NCI-H2227 treated with DMSO at 0.1 percent for 48 hours (cell line): Measurements from ENCODE around the gene LRBA.

Experiments used
- DNase-seq: peaks from one replicate; lab custom pipeline; 2025; lab: John Stamatoyannopoulos, UW

Gene LRBA

DNA sequence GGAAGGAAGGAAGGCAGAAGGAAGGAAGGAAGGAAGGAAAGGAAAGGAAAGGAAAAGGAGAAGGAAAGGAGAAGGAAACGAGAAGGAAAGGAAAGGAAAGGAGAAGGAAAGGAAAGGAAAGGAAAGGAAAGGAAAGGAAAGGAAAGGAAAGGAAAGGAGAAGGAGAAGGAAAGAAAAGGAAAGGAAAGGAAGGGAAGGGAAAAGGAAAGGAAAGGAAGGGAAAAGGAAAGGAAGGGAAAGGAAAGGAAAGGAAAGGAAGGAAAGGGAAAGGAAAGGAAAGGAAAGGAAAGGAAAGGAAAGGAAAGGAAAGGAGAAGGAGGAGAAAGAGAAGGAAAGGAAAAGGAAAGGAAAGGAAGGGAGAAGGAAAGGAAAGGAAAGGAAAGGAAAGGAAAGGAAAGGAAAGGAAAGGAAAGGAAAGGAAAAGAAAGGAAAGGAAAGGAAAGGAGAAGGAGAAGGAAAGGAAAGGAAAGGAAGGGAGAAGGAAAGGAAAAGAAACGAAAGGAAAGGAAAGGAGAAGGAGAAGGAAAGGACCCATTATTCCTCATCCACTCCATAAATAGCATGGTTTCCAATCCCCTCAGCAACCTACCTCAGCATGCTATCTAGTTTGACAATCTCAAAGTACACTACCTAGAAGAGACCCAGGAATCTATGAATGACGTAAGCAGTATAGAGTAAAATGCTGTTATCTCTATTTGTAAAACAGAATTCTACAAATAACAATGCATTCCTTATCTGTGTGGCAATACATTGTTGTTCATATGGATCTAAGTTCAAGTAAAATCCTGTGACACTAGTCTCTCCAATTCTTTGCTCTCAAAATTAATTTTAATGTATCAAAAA, 209.7 kb downstream of the LRBA start:
- no peak for DNase-seq

DNA sequence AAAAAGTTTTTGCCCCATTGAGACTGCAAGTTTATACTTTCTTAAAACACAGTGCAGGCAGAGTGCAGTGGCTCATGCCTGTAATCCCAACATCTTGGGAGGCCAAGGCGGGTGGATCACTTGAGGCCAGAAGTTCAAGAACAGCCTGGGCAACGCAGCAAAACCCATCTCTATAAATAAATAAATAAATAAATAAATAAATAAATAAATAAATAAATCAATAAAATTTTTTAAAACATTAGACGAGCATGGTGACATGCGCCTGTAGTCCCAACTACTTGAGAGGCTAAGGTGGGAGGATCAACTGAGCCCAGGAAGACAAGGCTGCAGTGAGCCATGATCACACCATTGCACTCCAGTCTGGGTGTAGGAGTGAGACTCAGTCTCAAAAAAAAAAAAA, 213.3 kb downstream of the LRBA start:
- no peak for DNase-seq

DNA sequence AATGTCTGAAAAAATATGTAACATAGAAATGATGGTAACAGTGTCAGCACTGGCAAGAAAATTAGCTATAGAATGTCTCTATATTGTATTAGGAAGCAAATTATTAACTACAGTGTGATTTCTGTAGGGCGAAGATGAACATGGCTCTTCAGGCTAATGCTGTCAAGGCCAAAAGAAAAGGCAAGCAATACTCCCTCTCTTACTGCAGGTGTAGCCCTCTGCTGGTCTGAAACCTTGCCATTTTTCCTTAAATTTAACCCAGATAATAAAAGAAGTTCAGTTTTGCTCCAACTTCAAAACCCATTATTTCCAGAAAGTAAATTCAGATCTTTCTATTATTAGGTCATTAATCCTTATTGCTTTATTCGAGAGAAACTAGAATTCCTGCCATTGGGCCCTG, 215.9 kb downstream of the LRBA start:
- DNase-seq, result no peak

DNA sequence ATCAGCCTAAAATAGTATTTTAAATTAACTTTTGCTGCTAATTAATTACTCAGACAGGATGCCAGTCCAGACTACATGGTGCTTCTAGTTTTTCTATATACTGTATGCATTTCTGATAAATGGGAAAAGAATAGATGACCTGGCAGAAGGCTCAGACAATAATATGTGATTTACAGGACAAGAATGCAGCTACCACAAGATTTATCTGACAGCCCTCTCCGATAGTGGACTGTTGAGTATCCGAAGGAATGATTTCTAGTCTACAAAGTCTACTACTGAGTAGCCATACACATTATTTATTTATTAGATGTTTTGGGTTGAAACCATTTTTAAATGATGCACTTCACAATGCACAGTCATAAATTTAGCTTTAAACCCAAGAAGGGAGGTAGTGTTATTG, 220.4 kb downstream of the LRBA start:
- DNase-seq, result no peak

DNA sequence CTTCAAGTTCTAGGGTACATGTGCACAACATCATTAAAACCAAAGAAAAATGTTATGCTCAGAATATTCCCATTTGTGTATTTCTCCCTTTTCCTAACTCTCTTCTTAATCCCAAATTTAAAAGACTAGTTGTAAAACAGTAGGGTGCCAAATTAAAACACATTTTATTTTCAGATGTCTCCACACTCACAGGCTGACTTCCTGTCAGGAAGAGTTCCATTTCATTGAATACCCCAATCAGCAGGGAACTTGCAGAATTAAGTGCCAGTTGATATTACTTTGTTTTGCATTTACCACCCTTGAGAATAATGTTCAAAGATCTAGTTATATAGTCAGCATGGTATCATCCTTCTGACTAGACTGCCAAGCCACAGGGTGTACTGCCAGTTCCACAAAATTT, 225.2 kb downstream of the LRBA start:
- DNase-seq, result no peak

DNA sequence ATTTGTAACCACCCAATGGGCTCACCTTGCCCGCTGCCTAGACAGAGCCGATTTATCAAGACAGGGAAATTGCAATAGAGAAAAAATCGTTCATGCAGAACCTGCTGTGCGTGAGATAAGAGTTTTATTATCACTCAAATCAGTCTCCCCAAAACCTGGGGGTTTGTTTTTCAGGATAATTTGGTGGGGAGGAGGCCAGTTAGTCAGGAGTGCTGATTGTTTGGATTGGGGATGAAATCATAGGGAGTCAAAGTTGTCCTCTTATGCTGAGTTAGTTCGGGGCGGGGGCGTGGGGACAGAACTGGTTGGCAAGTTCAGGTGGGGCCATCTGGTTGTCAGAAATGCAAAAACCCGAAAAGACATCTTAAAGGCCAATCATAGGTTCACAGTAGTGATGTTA, 230.1 kb downstream of the LRBA start:
- DNase-seq, result no peak

DNA sequence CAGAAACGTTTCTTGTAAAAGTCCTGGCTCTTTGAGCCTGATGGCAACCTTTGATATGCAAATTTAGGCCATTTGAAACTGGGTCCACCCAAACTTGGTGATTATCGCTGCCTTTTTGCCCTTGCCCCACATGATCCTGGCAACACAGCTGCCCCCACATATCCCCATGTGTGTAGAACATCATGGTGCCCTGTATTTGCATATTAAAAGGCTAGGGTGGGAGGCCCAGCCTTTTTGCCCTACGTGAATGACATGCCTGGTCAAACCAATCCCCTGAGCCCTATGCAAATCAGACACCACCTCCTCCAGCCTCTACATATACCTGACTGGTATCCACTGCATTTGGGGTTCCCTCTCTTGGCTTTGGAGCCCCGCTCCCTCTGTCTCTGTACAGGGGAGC, 230.8 kb downstream of the LRBA start:
- DNase-seq, result no peak

DNA sequence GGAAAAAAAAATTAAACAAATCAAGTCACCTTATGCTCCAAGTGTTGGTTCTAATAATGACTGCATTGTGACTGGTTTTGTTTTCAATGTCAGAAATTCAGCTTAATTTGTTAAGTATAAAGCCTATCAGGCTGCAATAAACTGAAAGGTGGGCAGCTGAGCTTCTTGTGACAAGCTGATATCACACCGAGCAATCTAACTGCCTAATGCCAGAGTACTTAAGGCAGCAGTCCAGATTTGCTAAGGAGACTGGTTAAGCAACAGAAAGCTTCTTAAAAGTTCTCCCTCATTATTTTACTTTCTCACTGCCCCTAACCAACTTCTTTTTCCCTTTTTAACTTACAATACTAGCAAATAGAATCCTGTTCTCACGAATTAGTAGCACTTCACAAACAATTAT, 232.2 kb downstream of the LRBA start:
- DNase-seq, result no peak

DNA sequence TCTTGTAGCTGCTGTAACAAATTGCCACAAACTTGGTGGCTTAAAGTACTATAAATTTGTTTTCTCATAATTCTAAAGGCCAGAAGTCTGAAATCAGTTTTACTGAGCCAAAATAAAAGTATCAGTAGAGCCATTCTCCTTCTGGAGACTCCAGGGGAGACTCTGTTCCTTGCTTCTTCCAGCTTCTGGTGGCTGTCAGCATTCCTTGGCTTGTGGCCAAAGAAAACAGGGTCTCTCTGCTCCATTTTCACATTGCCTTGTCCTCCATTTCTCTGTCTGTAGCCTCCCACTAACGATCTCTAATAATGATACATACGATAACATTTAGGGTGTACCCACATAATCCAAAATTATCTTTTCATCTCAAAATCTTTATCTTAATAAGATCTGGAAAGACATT, 232.8 kb downstream of the LRBA start:
- DNase-seq, result no peak

DNA sequence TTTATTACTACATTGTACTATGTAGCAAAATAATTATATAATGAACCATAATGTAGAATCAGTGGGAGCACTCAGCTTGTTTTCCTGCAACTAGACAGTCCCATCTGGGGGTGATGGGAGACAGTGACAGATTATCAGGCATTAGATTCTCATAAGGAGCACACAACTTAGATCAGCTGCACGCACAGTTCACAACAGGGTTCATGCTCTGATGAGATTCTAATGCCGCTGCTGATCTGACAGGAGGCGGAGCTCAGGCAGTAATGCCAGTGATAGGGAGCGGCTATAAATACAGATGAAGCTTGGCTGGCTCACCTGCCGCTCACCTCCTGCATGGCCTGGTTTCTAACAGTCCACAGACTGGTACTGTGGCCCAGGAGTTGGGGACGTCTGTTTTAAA, 233.9 kb downstream of the LRBA start:
- no peak for DNase-seq

DNA sequence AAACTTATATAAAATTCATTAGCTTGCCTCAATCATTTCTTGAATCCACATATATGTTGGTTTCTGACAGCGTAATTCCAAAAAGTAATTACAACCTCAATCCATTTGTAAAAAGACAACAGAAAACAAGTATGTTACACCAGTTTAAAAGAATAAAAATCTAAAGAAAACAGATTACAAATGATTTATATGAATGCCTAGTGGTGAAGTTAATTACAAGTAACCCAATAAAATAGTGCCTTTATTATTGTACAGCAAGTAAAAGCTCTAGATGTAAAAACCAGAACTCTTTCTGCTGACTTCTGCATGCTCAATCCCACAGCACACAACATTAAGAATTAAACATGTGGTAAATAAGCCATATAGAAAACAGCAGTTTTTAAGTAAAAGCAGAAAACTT, 235.4 kb downstream of the LRBA start:
- no peak for DNase-seq

DNA sequence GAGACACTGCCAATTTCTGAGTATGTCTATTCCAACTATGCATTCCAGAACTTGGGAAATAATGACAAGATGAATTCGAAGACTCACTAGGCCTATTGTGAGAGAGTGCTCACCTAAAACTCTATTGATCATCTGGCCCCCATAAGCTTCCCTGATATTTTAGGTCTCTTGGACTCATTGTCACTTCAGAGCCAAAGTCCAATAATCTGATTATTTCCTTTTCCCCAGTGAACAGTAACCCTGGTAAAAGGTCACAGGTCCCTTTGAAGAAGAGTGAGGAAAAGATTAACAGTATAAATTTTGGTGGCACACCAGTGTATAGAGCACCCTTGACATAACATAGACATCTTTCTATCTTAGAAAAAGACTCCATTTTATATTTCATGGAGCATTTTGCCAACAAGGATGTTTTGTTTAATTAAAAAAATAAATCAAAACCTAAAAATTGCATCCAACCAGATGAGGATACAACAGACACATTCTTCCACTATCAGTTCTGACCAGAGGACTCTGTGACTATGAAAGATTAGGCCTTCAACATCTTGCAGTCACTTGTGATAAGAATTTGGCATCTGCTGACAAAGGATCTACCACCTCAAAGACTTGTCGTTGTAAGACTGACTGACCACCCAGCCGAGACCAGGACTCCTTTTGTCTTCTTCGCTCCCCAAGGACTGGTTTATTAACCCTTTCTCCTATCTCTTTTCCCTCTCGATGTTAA, 241.2 kb downstream of the LRBA start:
- DNase-seq, result no peak

DNA sequence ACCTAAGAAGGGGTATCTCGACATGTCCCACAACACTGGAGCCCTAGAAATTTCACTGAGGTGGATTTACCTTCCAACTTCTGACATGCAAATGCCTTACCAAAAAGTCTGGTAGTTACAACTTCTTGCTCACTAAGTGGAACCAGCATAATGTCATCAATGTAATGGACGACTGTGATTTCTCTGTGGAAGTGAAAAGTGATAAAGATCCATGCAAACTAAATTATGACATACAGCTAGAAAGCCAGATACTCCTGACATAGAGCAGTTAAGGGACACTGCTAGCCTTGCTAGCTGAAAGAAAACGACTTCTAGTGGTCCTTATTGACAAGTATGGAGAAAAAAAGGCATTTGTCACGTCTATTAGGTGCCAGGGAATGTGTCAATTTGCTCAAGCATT, 242.1 kb downstream of the LRBA start:
- DNase-seq, result no peak

DNA sequence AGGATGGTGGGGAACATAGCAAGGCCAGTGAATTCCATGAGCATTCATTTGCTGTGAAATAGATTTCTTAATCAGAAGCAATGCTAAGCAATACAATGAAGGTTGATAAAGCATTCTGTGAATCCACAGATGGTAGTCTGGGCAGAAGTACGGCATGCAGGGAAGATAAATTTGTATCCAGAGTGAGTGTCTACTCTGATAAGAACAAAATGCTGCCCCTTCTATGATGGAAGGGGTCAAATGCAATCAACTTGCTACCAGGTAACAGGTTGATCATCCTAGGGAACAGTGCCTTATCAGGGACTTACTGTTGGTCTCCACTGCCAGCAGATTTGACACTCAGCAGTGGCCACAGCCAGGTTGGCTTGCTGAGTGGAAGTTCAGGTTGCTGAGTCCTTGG, 243.7 kb downstream of the LRBA start:
- DNase-seq, result no peak

DNA sequence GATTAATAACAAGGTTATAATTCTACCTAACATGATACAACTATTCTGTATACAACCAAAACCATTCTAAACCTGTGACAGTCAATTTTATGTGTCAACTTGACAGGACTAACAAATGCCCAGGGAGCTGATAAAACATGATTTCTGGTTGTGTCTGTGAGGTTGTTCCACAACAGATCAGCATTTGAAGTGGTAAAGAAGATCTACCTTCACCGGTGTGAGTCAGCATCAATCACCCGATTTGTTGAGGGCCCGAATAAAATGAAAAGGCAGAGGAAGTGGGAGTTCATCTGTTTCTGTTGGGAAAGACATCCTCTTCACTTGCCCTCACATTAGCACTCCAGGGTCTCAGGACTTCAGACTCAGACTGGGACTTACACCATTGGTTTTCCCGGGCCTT, 245.2 kb downstream of the LRBA start:
- no peak for DNase-seq

DNA sequence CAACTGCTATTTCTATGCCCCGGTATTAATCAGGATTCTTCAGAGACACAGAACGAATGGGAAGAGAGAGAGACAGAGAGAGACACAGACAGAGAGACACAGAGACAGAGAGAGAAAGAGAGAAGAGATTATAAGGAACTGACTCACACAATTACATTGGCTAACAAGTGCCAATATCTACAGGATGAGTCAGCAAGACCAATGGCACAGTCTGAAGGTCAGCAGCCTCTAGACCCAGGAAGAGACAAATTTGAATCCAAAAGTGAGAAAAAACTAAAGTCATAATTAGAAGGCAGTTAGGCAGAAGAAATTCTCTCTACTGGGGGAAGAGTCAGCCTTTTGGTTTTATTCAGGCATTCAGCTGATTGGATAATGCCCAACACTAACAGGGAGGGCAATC, 245.8 kb downstream of the LRBA start:
- DNase-seq, result no peak

DNA sequence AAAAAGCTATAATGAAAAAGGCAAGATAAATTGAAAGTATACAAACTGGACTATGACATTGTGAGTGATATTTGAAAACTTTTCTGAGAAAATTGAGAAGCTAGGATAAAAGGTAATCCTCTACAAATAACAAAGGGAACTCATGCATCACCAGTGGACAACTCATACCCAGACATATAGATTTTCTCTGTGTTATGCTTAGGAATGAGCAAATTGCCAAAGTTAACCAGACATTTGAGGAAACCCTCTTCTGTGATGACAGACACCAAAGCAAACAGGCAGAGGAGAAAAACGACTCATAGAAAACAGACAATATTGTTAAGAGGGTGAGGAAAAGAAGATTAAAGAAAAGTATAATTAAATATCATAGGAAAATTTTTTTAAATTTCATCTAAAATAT, 246.6 kb downstream of the LRBA start:
- no peak for DNase-seq

DNA sequence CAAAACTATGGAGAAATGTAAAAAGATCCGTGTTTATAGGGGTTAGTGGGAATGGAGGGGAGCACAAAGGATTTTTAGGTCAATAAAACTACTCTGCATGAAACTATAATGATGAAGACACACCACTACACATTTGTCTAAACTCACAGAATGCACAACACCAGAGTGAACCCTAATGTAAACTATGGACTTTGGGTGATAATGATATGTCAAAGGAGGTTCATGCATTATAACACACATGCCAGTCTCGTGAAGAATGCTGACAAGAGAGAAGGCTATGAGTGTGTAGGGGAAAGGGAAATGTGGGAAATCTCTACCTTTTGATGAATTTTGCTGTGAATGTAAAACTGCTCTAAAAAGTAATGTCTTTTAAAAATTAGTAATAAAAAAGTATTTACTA, 249.9 kb downstream of the LRBA start:
- DNase-seq, result no peak

DNA sequence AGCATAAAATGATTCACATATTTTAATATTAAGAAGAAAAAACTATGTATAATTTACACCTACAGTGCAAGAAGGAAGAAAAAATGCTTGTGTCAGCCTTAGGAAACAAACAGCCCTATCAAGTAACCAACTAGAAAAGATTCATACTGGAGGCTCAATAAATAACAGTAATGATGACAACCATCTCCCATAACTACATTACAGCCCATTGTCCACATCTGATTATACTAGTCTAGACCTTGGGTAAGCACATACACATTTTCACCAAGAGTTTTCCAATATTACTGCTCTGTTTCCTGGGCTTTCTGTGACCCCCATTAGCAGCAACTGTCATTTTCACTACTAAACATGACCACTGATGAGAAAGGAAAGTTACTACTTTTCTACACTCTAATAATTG, 263.4 kb downstream of the LRBA start:
- DNase-seq, result no peak

DNA sequence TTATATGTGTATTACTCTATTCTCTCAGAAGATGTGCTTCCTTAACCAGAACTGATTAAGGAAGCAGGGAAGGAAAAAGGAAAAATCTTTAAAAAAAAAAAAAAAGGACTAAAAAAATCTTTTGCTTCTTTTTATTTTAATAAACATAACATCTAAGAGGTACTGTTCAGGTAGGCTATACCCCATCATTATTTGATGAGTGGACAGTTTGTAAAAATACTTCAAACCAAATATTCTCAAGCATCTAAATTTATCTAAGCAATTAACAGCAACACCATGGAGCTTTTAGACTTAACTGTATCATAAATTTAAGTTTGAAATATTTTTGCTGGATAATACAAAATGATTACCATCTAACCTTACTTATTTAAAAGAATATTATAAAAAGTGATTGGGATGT, 264.3 kb downstream of the LRBA start:
- no peak for DNase-seq

DNA sequence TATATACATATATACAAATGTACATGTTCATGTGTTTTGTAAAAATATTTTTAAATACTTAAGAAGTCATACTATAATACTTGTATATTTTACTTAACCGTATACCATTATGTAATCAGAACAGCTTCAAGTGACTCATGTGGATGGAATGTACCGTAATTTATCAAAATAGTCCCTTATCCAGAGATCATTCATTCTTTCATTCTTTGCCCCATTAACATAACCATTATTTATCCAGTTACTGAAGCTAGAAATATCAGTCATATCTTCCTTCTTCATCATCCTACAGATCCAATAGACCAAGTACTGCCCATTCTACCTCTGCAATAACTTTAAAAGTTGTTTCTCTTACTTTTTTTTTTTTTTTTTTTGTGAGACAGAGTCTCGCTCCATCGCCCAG, 268.9 kb downstream of the LRBA start:
- no peak for DNase-seq

DNA sequence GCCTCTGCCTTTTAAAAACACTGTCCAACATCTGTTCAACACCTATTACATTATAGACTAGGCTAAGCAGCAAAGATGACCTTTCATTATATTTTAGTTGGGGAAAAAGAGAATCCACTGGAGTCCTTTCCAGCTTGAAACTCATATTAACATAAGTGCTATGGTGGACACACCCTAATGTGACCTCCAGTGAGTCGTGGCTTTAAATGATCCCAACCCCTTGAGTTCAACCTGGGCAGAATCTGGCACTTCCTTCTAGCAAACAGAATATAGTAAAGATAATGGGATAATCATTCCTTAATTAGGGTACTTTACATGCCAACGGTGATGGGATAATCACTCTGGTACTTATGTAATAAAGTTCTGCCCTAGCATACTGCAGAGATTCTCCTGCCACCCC, 270.5 kb downstream of the LRBA start:
- no peak for DNase-seq

DNA sequence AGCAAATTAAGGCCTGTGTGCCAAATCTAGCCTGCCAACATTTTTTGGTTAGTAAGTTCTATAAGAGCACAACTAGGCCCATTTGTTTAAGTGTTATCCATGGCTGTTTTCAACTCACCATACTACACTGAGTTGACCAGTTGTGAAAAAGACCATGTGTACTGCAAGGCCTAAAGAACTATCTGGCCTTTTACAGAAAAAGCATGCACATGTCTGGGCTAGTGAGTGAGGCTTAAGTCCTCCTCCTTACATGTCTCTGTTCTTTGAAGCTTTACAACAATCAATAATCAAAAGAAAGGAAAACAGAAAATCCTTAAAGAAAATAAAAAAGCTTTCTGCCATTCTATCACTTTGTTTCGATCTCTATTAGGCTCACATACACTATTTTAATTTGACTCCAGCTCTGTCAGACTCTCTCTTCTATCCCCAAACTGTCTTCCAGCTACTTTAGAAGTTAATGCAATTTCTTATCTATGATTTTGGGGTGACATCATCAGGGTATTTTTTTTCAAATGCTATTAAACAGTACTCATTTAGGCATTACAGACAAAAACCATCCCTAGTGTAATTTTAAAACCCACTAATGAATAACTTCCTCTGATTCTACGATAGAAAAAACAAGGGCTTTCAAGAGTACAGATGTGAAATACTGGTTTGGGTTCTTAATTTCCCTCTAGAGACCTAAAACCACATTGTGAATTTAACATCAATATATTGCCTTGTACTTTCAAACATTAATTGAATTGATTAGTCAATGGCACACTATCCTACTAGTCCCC, 271.3 kb downstream of the LRBA start:
- DNase-seq, result no peak
